Measurements from ENCODE around the gene ARHGEF4. TPM values are rescaled to one million over a fixed set of nuclear protein-coding genes. Genes with fewer than 3 reads are reported as not detected.

The ARHGEF4 gene
- total and polyA plus RNA-seq, 8 donors = 16.3 to 58.2 (median 19.8) TPM

DNA sequence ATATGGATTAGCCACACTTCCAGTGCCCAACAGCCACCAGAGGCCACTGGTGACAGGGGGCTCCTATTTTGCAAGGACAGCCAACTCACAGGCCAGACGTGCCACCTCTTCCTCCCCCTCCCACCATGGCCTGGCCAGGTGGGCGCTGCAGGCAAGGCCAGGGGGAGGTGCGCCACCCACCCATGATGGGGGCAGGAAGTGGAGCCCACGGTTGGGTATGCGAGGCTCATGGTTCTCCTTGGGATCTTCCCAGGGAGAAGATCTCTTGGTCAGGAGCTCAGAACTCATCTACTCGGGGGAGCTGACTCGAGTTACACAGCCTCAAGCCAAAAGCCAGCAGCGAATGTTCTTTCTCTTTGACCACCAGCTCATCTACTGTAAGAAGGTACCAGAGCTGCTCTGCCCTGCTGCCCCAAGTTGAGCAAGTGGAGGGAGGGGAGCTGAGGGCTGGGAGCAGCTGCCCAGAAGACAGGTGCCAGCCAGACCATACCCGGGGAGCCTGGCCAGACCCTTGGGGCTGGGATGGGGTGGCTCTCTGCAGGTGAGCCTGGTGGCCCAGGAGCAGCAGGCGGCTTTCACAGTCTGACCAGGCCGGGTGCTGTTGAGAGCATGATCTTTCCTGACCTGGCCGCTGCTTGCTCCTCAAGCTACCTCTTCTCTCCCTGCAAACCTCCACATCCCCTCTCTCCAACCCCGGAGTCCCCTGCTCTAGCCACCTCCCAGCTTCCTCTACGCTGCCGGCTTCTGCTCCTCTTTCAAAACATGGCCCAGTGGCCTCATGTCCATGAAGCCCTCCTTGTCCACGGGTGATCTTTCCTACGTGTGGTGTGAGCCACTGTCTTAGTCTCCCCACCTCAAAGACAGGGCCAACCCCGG is 206.7 kb downstream of the ARHGEF4 start:
- intact Hi-C loops (cut with DNase I) = no loop called here
- FAIRE-seq = no peak
- no peaks in the 10 kb centered on the region for H3K9me3 ChIP-seq
- no peaks in the 10 kb centered on the region for H3K27me3 ChIP-seq
- H3K27ac ChIP-seq = no peak overlapping the region
- peaks cover 5 to 14% (median 10%) of the 10 kb centered on the region in 3 donors for H3K4me1 ChIP-seq
- 92 to 94% methylated on average over 16 to 18 of the region's 18 CpGs for WGBS, 2 donors
- no peak for ATAC-seq
- peaks cover 0 to 7% (median 7%) of the 10 kb centered on the region in 3 donors for H3K36me3 ChIP-seq
- DNase-seq = no peak
- H3K4me3 ChIP-seq = no peak overlapping the region
- TF ChIP-seq, protein P1, sequence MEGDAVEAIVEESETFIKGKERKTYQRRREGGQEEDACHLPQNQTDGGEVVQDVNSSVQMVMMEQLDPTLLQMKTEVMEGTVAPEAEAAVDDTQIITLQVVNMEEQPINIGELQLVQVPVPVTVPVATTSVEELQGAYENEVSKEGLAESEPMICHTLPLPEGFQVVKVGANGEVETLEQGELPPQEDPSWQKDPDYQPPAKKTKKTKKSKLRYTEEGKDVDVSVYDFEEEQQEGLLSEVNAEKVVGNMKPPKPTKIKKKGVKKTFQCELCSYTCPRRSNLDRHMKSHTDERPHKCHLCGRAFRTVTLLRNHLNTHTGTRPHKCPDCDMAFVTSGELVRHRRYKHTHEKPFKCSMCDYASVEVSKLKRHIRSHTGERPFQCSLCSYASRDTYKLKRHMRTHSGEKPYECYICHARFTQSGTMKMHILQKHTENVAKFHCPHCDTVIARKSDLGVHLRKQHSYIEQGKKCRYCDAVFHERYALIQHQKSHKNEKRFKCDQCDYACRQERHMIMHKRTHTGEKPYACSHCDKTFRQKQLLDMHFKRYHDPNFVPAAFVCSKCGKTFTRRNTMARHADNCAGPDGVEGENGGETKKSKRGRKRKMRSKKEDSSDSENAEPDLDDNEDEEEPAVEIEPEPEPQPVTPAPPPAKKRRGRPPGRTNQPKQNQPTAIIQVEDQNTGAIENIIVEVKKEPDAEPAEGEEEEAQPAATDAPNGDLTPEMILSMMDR (IDR thresholded peaks at IDR 0.05) = no peak

DNA sequence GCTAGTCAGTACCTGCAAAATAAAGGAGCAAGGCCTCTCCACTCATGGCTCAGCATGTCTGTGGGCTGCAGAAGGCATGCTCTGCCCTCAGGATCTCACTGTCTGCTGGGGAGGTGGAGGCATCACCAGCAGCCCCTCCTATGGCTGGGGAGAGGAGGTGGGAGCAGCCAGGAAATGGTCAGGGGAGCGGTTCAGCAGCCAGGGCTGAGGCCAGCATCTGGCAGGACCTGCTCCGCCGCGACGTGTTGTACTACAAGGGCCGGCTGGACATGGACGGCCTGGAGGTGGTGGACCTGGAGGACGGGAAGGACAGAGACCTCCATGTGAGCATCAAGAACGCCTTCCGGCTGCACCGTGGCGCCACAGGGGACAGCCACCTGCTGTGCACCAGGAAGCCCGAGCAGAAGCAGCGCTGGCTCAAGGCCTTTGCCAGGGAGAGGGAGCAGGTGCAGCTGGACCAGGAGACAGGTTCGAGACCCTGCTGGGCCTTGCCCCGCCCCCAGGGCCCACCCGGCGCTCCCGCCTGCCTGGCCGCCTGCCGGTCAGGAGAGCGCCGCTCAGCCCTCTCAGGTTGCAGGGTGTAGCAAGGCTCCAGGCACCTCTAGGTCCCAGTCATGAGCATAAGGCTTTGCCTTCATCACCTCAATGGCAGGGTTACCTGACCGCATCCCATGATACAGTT is 207.5 kb downstream of the ARHGEF4 start:
- intact Hi-C loops (cut with DNase I) = no loop called here
- ATAC-seq = no peak

DNA sequence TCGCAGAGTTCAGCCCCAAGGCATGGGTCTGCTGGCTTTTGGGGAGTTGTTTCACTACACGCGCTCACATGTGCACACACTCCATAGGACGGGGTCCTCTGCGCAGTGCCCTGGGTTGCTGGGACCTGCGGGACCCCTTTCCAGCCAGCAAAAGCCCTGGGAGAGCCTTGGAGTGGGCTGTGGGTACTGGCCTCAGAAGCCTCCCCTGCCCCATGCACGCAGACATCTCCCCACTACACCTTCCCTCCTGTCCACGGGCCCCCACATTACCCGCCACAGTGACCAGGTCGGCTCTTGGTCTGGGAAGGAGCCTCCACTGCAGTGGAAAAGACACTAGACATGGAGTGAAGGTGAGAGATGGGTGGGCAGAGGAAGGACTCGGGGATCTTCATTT is 208.0 kb downstream of the ARHGEF4 start:
- Histone ChIP-seq H3K9me3 (no peaks in the 10 kb centered on the region), H3K4me3 (no peak overlapping the region), H3K27ac (no peak overlapping the region), H3K27me3 (no peaks in the 10 kb centered on the region), H3K4me1 (peaks cover 5 to 14% (median 10%) of the 10 kb centered on the region in 3 donors), H3K36me3 (peaks cover 0 to 18% (median 16%) of the 10 kb centered on the region in 3 donors)
- no peak for FAIRE-seq
- ATAC-seq = no peak
- DNase-seq = no peak
- intact Hi-C loops (cut with DNase I) = no loop called here
- WGBS, 2 donors = 94 to 98% methylated on average over 11 of the region's 11 CpGs
- TF ChIP-seq, protein P1 (IDR thresholded peaks at IDR 0.05) = no peak

More for the DNA sequence above, 207.5 kb downstream of the ARHGEF4 start:
- TF ChIP-seq, protein P1 (IDR thresholded peaks at IDR 0.05) = no peak
- Histone ChIP-seq H3K4me1 (peaks cover 5 to 14% (median 10%) of the 10 kb centered on the region in 3 donors), H3K27me3 (no peaks in the 10 kb centered on the region), H3K36me3 (peaks cover 0 to 13% (median 12%) of the 10 kb centered on the region in 3 donors), H3K4me3 (no peak overlapping the region), H3K9me3 (no peaks in the 10 kb centered on the region), H3K27ac (no peak overlapping the region)
- DNase-seq (peak in 1 of 6 donors; percentile 79), FAIRE-seq (no peak)
- WGBS, 2 donors = 88 to 89% methylated on average over 23 to 24 of the region's 24 CpGs

DNA sequence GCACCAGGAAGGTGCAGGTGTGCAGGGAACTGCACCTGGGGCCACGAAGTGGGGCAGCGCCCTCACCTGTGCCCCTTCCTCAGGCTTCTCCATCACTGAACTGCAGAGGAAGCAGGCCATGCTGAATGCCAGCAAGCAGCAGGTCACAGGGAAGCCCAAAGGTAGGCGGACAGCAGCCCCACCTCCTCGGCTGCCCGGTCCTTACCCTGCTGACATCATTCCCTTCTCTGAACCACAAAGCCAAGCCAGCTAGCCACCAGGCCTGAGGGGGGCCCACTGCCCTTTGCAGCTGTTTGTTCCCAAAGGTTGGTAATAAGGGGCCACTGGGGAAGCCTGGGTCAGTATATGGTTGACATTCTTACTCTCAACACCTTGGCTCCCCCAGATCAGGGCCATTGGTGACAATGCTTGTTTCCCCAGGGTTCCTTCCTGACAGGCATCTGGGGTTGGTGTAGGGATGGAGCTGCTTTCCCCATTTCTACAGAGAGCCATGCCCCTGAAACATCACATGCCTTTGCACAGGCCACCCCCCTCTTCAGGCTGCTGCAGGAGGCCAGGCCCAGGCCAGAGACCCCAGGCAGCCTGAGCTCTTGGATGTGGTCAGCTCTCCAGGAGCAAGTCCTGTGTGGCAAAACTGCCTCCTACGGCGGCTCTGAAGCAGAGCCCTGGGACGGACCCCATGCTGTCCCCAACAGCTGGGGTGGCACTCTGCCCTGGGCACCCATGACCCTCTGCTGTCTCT is 208.7 kb downstream of the ARHGEF4 start:
- DNase-seq (no peak), FAIRE-seq (no peak)

More for the DNA sequence above, 208.7 kb downstream of the ARHGEF4 start:
- peaks cover 5 to 11% (median 10%) of the 10 kb centered on the region in 3 donors for H3K4me1 ChIP-seq
- 92% methylated on average over 8 of the region's 8 CpGs for WGBS, 2 donors
- H3K36me3 ChIP-seq = peaks cover under 1 to 25% (median 16%) of the 10 kb centered on the region in 3 donors
- TF ChIP-seq, protein P1 (IDR thresholded peaks at IDR 0.05) = no peak
- ATAC-seq = no peak
- no peak overlapping the region for H3K27ac ChIP-seq
- intact Hi-C loops (cut with DNase I) = no loop called here
- H3K4me3 ChIP-seq = no peak overlapping the region
- H3K9me3 ChIP-seq = no peaks in the 10 kb centered on the region
- no peaks in the 10 kb centered on the region for H3K27me3 ChIP-seq
